COLO668 (cell line): ENCODE results near the gene CARD14.

Experiments
- DNase-seq: peaks from one replicate; lab custom pipeline; 2025; ENCODE audit not compliant: unreplicated experiment; lab: John Stamatoyannopoulos, UW

CARD14 gene

GRCh38 chr17:80209765-80210164 is 39.9 kb downstream of the CARD14 start:
- no peak for DNase-seq

- DNase-seq: no peak
These were observed 40.7 kb downstream of the CARD14 start for GRCh38 chr17:80210348-80211108.

- DNase-seq: peak; percentile 10
These were observed 42.3 kb downstream of the CARD14 start for GRCh38 chr17:80212109-80212508.

- DNase-seq: no peak
These were observed 42.7 kb downstream of the CARD14 start for GRCh38 chr17:80212511-80212910.

- DNase-seq: no peak
These were observed 43.3 kb downstream of the CARD14 start for GRCh38 chr17:80212962-80213642.

- DNase-seq: no peak
These were observed 43.8 kb downstream of the CARD14 start for GRCh38 chr17:80213643-80213975.

- DNase-seq: no peak
These were observed 44.4 kb downstream of the CARD14 start for GRCh38 chr17:80214012-80214877.

- DNase-seq: no peak
These were observed 45.0 kb downstream of the CARD14 start for GRCh38 chr17:80214878-80215210.

- DNase-seq: no peak
These were observed 46.9 kb downstream of the CARD14 start for GRCh38 chr17:80216473-80217456.

- no peak for DNase-seq
These were observed 48.0 kb downstream of the CARD14 start for GRCh38 chr17:80217703-80218362.

- DNase-seq: no peak
These were observed 48.6 kb downstream of the CARD14 start for GRCh38 chr17:80218391-80218790.

- peak; percentile 10 for DNase-seq
These were observed 49.4 kb downstream of the CARD14 start for GRCh38 chr17:80219013-80219762.

GRCh38 chr17:80219763-80220053 is 49.9 kb downstream of the CARD14 start:
- no peak for DNase-seq

GRCh38 chr17:80220054-80220735 is 50.4 kb downstream of the CARD14 start, which contains the start of the genes SGSH and SLC26A11:
Gene SGSH, minus strand, starts transcription at chr17:80220333. Its CDS starts 20 bp downstream, at chr17:80220313.
Gene SLC26A11, plus strand, starts transcription at chr17:80220427. Its CDS starts 1,134 bp downstream, at chr17:80221561.
- peak; percentile 25 for DNase-seq

GRCh38 chr17:80220736-80221215 is 50.9 kb downstream of the CARD14 start:
- DNase-seq: no peak

- DNase-seq: no peak
These were observed 51.7 kb downstream of the CARD14 start for GRCh38 chr17:80221351-80222105.

- no peak for DNase-seq
These were observed 52.7 kb downstream of the CARD14 start for GRCh38 chr17:80222376-80223141.
